HG03558 (cell line): ENCODE measurements around the gene MUSTN1.

Experiments
- ATAC-seq: cut with Tn5 transposase; IDR thresholded peaks from one replicate; pipeline ENCODE4 v1.9.1; 2021; ENCODE audit warnings: moderate number of reproducible peaks; ENCODE audit not compliant: unreplicated experiment; ENCODE audit errors: extremely low read depth

MUSTN1 gene

DNA sequence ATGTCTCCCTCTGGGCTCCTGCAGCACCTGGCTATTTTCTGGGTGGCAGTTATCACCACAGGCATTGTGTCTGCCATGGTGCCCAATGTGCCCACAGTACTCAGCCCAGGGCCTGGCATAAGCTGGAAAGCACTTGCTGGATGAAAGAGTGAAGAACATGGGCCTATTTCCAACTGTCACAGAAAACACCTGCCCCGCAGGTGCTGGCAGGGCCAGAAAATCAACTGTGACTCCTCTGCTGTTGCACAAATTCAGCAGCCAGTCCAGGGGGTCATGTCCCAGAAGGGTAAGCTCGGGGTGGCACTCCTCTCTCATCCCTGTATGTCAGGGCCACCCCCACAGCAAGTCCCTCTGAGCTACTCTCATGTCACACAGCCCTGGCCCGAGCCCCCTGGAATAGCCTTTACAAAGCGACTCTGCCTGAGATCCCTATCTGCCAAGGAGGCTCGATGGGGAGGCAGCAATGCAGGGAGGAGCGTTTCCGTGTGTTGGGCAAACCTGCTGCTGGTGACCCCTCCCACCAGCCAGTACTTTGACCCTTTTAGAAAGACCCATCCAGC is 23.3 kb downstream of the MUSTN1 start:
- ATAC-seq, result no peak

- ATAC-seq, result no peak
Measured at GRCh38 chr3:52810923-52811322, 23.9 kb downstream of the MUSTN1 start.

DNA sequence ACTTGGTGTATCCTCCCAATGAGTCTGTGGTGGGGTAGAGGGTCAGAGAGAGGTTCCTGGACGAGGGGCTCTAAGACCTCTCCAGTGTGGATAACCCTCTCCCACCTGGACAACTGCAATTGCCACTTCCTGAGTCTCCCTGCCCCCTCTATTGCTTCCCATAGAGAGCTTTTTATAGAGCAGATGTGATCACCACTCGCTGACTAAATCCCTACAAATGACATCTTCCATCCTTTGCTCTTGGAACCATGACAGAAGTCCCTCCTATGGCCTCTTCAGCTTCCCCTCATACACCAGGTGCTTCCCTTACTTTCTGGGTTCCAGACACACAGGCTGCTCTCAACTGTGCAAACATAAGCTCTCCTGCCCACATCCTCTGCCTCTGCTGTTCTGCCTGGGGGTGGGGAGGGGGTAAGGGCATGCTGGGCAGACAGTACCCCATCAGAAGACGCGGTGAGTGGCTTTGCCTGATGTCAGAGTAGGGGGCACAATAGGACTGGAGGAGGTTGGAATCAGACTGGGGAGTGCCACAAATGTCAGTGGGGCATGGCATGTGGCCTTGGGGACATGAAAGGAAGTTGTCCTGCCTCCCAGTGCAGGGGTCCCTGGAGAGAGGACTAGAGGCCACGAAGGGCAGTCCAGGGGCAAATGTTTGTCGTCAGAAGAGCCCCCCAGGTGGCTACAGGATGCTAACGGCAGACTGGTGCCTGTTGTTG is 25.0 kb downstream of the MUSTN1 start:
- ATAC-seq, result no peak

GRCh38 chr3:52809149-52809548 is 25.7 kb downstream of the MUSTN1 start:
- no peak for ATAC-seq

DNA sequence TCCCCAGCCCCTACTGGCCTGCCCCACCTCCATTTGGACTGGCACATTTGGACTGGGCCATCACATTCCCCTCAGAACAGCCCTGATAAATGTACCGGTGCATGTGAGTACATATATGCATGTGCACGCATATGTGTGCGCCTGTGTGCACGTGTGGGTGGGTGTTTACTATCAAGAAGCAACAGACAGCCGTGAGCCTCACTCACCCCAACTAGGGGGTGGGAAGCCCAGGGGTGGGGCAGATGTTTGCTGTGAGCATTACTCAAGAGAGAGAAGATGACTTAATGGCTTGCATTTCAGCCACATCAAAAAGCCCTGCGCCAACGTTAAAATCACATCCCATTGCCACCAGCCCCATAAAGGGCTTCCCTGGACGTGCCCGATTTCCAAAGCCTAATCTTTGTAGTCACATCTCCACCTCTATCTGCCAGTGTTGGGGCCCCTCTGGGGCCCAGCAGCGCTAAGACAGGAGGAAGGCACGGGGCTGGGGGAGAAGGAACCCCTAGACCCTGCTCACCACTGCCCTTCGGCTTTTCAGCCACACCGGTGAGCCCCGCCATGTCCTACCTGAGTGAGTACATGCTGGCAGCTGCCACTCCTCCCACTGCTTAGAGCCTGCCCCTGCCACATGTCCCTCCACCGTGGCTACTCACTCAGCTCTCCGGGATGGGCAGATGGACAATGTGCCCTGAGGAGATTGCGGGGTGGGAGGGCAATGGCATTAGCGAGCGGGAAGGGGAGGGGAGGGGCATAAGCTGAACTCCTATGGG is 29.4 kb downstream of the MUSTN1 start:
- no peak for ATAC-seq

DNA sequence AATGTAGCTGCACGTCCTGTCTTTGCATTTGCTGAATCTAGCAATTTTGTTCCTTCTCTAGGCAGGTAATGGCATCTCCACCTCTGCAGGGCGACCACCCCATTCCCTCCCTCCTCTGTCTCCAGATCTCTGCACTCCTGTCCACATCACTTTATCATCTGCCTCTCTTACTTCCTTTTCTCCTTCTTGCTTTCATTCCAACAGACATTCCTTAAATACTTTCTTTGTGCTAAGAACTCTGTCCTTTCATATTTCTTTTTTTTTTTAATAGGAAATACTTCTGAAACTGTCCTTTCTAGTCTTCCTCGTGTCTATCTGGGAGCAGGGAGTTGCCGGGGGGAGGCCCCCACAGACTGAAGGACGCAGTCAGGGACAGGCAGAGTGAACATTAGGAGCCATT is 33.0 kb downstream of the MUSTN1 start:
- no peak for ATAC-seq

DNA sequence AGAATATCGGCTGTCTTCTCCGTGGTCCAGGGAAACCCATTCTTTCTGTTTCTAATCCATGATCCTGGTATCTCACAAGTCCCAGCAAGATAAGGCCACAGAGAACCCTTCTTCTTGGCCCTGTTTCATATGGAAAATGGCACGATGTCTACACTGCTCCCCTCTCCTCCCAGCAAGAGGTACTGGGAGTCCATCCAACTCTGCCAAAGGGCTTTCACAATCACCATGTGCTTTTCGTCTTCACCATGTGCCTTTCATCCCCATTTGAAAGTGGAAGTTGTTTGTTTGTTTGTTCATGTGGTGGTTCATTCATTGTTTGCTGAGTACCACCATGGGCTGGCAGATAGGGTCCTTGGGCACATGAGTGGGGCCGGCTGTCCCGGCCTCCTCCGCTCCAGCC is 34.7 kb downstream of the MUSTN1 start:
- no peak for ATAC-seq

- no peak for ATAC-seq
Measured at GRCh38 chr3:52798978-52799476, 35.8 kb downstream of the MUSTN1 start.

- no peak for ATAC-seq
Measured at GRCh38 chr3:52798376-52798977, 36.3 kb downstream of the MUSTN1 start.

- ATAC-seq, result no peak
Measured at GRCh38 chr3:52796411-52796810, 38.4 kb downstream of the MUSTN1 start.

- no peak for ATAC-seq
Measured at GRCh38 chr3:52795298-52795900, 39.4 kb downstream of the MUSTN1 start.

DNA sequence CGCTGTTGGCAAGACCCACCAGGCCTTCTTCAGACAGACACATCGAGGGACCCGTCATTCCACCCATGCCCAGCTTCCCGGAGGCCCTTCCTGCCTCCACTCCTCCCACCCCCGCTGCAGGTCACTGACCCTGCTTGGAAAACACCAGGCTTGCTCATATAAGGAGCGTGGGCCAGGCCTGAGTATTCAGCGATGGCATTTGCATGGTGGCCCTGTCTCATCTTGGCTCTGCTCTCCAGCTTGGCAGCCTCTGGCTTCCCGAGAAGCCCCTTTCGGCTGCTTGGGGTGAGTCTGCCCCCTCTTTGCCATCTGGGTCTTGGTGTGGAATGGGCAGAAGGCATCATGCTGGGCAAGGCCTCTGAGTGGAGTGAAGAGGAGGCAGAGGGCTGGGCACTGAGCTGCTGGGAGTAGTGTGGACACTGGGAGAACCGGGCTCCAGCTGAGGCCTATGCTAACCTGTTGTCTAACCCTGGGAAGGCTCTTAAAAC is 40.2 kb downstream of the MUSTN1 start, which contains the start of gene ITIH3:
ITIH3 (plus strand) TSS at position 185 of the 488 bp plus-strand sequence; CDS start at position 193, 8 bp downstream.
- ATAC-seq, result no peak

- no peak for ATAC-seq
Measured at GRCh38 chr3:52793702-52794611, 40.9 kb downstream of the MUSTN1 start.

- no peak for ATAC-seq
Measured at GRCh38 chr3:52792961-52793695, 41.7 kb downstream of the MUSTN1 start.

DNA sequence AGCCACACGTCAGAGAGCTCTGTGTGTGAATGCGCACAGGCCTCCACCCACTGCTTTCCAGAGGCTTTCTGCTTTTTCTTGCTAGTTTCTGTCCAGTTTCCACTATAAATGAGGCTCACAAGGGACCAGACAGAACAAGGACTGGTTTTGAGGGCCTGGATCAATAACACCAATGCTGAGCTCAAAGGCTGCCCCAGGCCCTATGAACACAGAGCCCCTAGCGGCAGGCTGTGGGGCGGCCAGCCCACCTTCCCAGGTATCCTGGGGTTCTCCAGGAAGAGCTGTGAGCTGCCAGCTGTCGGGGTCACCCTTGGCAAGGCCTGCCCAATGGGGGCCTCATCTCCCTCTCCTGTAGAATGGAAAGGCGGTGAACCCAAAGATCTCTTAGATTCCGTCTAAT is 42.4 kb downstream of the MUSTN1 start:
- ATAC-seq, result no peak

GRCh38 chr3:52791928-52792327 is 42.9 kb downstream of the MUSTN1 start:
- no peak for ATAC-seq

DNA sequence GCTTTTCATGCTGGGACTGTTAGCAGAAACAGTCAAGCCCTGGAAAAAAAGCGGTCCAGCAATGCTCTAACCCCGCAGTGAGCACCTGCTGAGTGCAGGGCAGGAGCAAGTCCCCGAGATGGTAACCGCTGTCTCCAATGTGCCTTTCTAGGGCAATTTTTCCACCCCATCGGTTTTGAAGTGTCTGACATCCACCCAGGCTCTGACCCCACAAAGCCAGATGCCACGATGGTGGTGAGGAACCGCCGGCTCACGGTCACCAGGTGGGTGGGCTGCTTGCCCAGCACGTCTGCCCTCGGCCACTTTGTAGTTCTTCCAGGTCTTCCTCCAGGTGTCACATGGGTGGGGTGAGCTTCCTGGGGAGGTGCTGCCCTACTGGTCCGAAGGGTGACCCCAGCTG is 43.5 kb downstream of the MUSTN1 start:
- no peak for ATAC-seq

- no peak for ATAC-seq
Measured at GRCh38 chr3:52790741-52791140, 44.1 kb downstream of the MUSTN1 start.

- ATAC-seq, result no peak
Measured at GRCh38 chr3:52790337-52790736, 44.5 kb downstream of the MUSTN1 start.
